ENCODE measurements around the gene DSG1.

DSG1 gene

DNA sequence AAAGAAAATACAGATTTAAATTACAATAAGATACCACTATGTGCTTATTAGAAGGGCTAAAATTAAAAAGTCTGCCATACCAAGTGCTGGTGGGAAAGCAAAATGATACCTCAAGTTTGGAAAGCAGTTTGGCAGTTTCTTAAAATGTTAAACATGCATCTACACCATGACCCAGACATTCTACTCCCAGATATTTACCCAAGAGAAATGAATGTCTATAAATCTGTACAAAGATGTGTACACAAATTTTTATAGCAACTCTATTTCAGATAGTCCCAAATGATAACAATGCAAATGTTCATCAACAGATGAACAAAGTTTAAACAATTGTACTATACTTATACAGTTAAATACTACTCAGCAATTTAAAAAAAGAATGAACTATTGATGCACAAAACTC is 51.5 kb downstream of the DSG1 start:
- TF ChIP-seq, protein P1, sequence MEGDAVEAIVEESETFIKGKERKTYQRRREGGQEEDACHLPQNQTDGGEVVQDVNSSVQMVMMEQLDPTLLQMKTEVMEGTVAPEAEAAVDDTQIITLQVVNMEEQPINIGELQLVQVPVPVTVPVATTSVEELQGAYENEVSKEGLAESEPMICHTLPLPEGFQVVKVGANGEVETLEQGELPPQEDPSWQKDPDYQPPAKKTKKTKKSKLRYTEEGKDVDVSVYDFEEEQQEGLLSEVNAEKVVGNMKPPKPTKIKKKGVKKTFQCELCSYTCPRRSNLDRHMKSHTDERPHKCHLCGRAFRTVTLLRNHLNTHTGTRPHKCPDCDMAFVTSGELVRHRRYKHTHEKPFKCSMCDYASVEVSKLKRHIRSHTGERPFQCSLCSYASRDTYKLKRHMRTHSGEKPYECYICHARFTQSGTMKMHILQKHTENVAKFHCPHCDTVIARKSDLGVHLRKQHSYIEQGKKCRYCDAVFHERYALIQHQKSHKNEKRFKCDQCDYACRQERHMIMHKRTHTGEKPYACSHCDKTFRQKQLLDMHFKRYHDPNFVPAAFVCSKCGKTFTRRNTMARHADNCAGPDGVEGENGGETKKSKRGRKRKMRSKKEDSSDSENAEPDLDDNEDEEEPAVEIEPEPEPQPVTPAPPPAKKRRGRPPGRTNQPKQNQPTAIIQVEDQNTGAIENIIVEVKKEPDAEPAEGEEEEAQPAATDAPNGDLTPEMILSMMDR (conservative IDR thresholded peaks at IDR 0.05; ENCODE audit: control insufficient read depth, insufficient read depth, low read depth, low read length), result no peak
- no peak overlapping the region for H3K4me3 ChIP-seq (ENCODE audit: control insufficient read depth, low read depth, low read length)

DNA sequence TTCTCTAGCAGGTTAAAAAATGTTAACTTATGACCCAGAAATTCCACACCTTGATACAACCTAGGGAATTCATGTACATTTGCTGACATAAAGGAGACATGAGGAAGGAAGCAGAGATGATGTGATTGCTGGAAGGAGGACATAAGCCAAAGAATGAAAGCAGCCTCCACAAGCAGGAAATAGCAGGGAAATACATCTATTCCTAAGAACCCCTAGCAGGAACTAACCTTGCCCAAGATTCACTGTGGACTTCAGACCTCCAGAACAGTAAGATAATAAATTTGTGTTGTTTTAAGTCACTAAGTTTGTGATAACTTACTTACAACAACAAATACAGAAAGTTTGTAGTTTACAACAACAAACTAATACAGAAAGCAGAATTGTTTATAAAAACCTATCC is 54.0 kb downstream of the DSG1 start:
- no peak overlapping the region for H3K4me3 ChIP-seq (ENCODE audit: control insufficient read depth, low read depth, low read length)
- DNase-seq (ENCODE audit: low read depth), result no peak
- TF ChIP-seq, protein P1 (conservative IDR thresholded peaks at IDR 0.05; ENCODE audit: control insufficient read depth, insufficient read depth, low read depth, low read length), result no peak

More for the DNA sequence above, 51.5 kb downstream of the DSG1 start:
- DNase-seq (ENCODE audit: low read depth), result no peak

DNA sequence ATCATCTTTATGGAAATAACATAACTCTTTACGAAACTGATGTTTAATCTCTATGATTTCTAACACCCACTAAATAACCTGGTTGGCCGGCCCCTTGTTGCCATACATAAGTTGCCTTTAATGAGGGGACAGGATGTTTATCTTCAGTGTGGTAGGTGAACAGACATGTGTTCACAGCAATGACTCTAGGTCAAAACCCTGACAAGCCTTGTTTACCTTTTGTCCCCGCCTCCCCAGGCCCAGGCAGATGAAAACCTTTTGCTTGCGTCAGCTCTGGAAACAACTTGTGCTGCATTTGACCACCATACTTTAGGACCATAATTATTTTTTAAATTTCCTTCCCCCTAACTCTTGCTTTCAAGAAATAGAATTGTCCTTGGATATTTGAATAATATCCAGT is 55.7 kb downstream of the DSG1 start:
- no peak for DNase-seq (ENCODE audit: low read depth)
- TF ChIP-seq, protein P1 (conservative IDR thresholded peaks at IDR 0.05; ENCODE audit: control insufficient read depth, insufficient read depth, low read depth, low read length), result no peak

DNA sequence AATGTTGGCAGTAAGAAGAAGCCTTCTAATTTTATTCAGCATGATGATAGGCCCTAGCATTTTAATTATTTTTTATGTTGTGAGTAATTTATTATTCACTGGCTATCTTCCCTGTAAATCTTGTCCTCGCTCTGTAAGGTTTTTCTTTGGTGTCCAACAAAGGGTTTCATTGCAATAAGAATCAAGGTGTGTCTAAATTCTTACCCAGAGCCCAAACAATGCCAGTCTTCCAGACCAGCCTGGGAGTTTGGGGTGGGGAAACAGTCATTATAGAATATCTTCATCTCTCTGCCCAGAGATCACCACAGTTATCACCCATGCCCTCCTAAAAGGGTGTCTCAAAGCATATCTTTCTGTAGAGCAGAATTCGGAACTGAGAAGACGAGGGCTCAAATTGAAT is 58.5 kb downstream of the DSG1 start, which contains the start of gene DSG4:
TSS of gene DSG4 (plus strand) at position 301 of the 400 bp plus-strand sequence. CDS start 135 bp downstream, outside the sequence.
- no peak for DNase-seq (ENCODE audit: low read depth)
- no peak within 1 kb of the TSS for H3K4me3 ChIP-seq (ENCODE audit: control insufficient read depth, low read depth, low read length)
- TF ChIP-seq, protein P1 (conservative IDR thresholded peaks at IDR 0.05; ENCODE audit: control insufficient read depth, insufficient read depth, low read depth, low read length), result no peak

More for the DNA sequence above, 55.7 kb downstream of the DSG1 start:
- H3K4me3 ChIP-seq (ENCODE audit: control insufficient read depth, low read depth, low read length), result no peak overlapping the region

- TF ChIP-seq, protein P1 (conservative IDR thresholded peaks at IDR 0.05; ENCODE audit: control insufficient read depth, insufficient read depth, low read depth, low read length), result no peak
- no peak overlapping the region for H3K4me3 ChIP-seq (ENCODE audit: control insufficient read depth, low read depth, low read length)
- DNase-seq (ENCODE audit: low read depth), result no peak
These were observed 63.0 kb downstream of the DSG1 start for GRCh38 chr18:31380912-31381311.

DNA sequence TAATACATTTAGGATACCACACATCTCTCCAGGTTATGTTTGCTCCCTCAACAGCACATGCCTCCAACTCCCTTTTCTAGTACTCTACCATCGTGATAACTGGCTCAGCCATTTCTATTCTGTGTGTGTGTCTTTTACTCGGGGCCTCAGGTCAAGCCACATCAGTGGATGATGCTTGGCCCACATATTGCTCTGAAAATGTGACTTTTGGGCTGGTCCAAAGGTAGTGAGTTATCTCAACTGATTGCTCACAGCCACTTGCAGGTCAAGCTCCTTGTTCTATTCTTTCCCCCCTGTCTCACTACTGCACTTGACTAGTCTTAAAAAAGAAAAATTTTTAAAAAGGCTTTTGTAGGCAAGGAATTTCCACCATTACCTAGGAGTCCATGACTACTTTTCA is 64.1 kb downstream of the DSG1 start:
- no peak for DNase-seq (ENCODE audit: low read depth)
- H3K4me3 ChIP-seq (ENCODE audit: control insufficient read depth, low read depth, low read length), result no peak overlapping the region
- TF ChIP-seq, protein P1 (conservative IDR thresholded peaks at IDR 0.05; ENCODE audit: control insufficient read depth, insufficient read depth, low read depth, low read length), result no peak

- TF ChIP-seq, protein P1 (conservative IDR thresholded peaks at IDR 0.05; ENCODE audit: control insufficient read depth, insufficient read depth, low read depth, low read length), result no peak
- DNase-seq (ENCODE audit: low read depth), result no peak
These were observed 68.8 kb downstream of the DSG1 start for GRCh38 chr18:31386741-31387140.

More at GRCh38 chr18:31386741-31387140, 68.8 kb downstream of the DSG1 start:
- no peak overlapping the region for H3K4me3 ChIP-seq (ENCODE audit: control insufficient read depth, low read depth, low read length)

All from fibroblast of mammary gland (primary cell).